K562 (cell line): ENCODE results near the gene STX7. TPM values are rescaled to one million over a fixed set of nuclear protein-coding genes. Genes with fewer than 3 reads are reported as not detected.

Experiments
- CCNT2 ChIP-seq: IDR thresholded peaks from 2 replicates; pipeline ENCODE4 v1.6.1; 2011; ENCODE audit warnings: borderline replicate concordance, low read depth, mild to moderate bottlenecking, moderate library complexity, mixed read lengths, low read length; ENCODE audit not compliant: insufficient read length; ENCODE audit errors: extremely low read depth
- CGGBP1 ChIP-seq: fragments of 250-450 bp; sonication (Bioruptor Pico); IDR thresholded peaks from 2 replicates; pipeline ENCODE4 v1.9.0; 2021; ENCODE audit warnings: mild to moderate bottlenecking
- CREM ChIP-seq: IDR thresholded peaks from 2 replicates; pipeline ENCODE4 v1.6.1; 2014; ENCODE audit warnings: antibody characterized with exemption, low read depth
- MEF2D ChIP-seq: conservative IDR thresholded peaks from 2 replicates; pipeline ENCODE4 v1.6.1; 2016; ENCODE audit warnings: low read depth, missing genetic modification characterization, missing compliant biosample characterization
- MXI1 ChIP-seq: IDR thresholded peaks from 2 replicates; pipeline ENCODE4 v1.6.1; 2011; ENCODE audit warnings: low read depth, mild to moderate bottlenecking, improper control_type of control experiment, low read length
- RB1 ChIP-seq: fragments of 450-650 bp; IDR thresholded peaks from 2 replicates; pipeline ENCODE4 v1.6.1; 2017; ENCODE audit warnings: low read depth, mild to moderate bottlenecking
- RBBP5 ChIP-seq: fragments of 200-600 bp; sonication (generic); IDR thresholded peaks from 2 replicates; pipeline ENCODE4 v1.6.1; 2012; ENCODE audit warnings: borderline replicate concordance, mild to moderate bottlenecking, low read length, control low read depth, inconsistent platforms; ENCODE audit not compliant: insufficient read depth, poor library complexity, severe bottlenecking
- TEAD1 ChIP-seq, 2 experiments: fragments of 450-650 bp in 1 of 2; sonication (generic) in 1 of 2; formaldehyde crosslinking; IDR thresholded peaks; 2 replicates each; pipeline versions ENCODE4 v1.4.0 to v1.8.0; 2020 to 2022; ENCODE audit warnings: mild to moderate bottlenecking in 2 of 2, missing genetic modification reagents in 1 of 2
- TEAD4 ChIP-seq, 2 experiments: sonication (generic) in 1 of 2; formaldehyde crosslinking in 1 of 2; IDR thresholded peaks; 2 replicates each; pipeline versions ENCODE4 v1.6.1 to v1.8.0; 2012 to 2022; ENCODE audit warnings: borderline replicate concordance in 1 of 2, inconsistent platforms in 1 of 2, low read length in 1 of 2, mild to moderate bottlenecking in 1 of 2, missing genetic modification reagents in 1 of 2
- TFAP4 ChIP-seq: sonication (generic); formaldehyde crosslinking; IDR thresholded peaks from 2 replicates; pipeline ENCODE4 v1.8.0; 2022; ENCODE audit warnings: missing genetic modification reagents, mild to moderate bottlenecking, moderate library complexity, borderline replicate concordance
- TOE1 ChIP-seq, 2 experiments: fragments of 450-650 bp in 1 of 2; sonication (generic) in 1 of 2; formaldehyde crosslinking in 1 of 2; IDR thresholded peaks; 2 replicates each; pipeline versions ENCODE4 v1.7.1 to v1.8.0; 2016 to 2022; ENCODE audit warnings: borderline replicate concordance in 2 of 2, mild to moderate bottlenecking in 2 of 2, antibody characterized with exemption in 1 of 2, inconsistent platforms in 1 of 2, low read depth in 1 of 2, missing genetic modification reagents in 1 of 2, moderate library complexity in 1 of 2
- ZFP1 ChIP-seq: fragments of 450-650 bp; formaldehyde crosslinking; IDR thresholded peaks from 2 replicates; pipeline ENCODE4 v1.4.0; 2020; ENCODE audit warnings: mild to moderate bottlenecking, mixed read lengths
- ZKSCAN8 ChIP-seq: fragments of 200-800 bp; sonication (Bioruptor generic); IDR thresholded peaks from 2 replicates; pipeline ENCODE4 v1.6.1; 2016; ENCODE audit warnings: missing genetic modification characterization, missing compliant biosample characterization
- ZNF23 ChIP-seq: fragments of 250-450 bp; sonication (Bioruptor Pico); IDR thresholded peaks from 2 replicates; pipeline ENCODE4 v1.4.0; 2020; ENCODE audit warnings: mild to moderate bottlenecking
- ZNF398 ChIP-seq: fragments of 250-450 bp; sonication (Bioruptor Pico); IDR thresholded peaks from 2 replicates; pipeline ENCODE4 v1.8.0; 2021; ENCODE audit warnings: moderate library complexity, mild to moderate bottlenecking, inconsistent platforms
- ZNF76 ChIP-seq: fragments of 250-450 bp; sonication (Bioruptor Pico); IDR thresholded peaks from 2 replicates; pipeline ENCODE4 v1.4.0; 2020; ENCODE audit warnings: mild to moderate bottlenecking, moderate library complexity, borderline replicate concordance
- polyA plus RNA-seq, 8 experiments: library from polyadenylated mRNA; depleted of rRNA in 4 of 8; stranded (reverse) in 5 of 8; unstranded in 3 of 8; fragments of >200 nt; fragmentation: Nextera tagmentation in 2 of 8; fragmentation: Illumina TruSeq in 1 of 8; extraction: Ambion mirVana in 2 of 8; extraction: Trizol in 1 of 8; gene quantifications; 2 replicates each; pipeline versions ENCODE4 v1.2.1 to v1.2.3, GENCODE V29; 2011 to 2014; ENCODE audit warnings: inconsistent platforms in 1 of 8, missing spikeins in 1 of 8
- total RNA-seq, 7 experiments: library from RNA; depleted of rRNA in 6 of 7; stranded (reverse); fragments of >200 nt in 6 of 7; fragmentation: Illumina TruSeq in 2 of 7; extraction: Trizol in 2 of 7; gene quantifications; 2 replicates each; pipeline versions ENCODE4 v1.2.1 to v1.2.3, GENCODE V29; 2011 to 2021; ENCODE audit warnings: low replicate concordance in 1 of 7
- TF ChIP-seq, protein P1 (sequence below): sonication (generic); formaldehyde crosslinking; IDR thresholded peaks from 2 replicates; pipeline ENCODE4 v1.9.0; 2022; ENCODE audit warnings: mild to moderate bottlenecking, missing genetic modification reagents

Gene STX7
- total and polyA plus RNA-seq, 9 of the 15 experiments (the other 6 are each of a cell fraction or from before 2014, with no cell fraction given): 13.0 to 34.4 (median 25.3) TPM

- no peak for TF ChIP-seq ZNF398 (CRISPR knock-in tag)
- TF ChIP-seq TEAD1 (CRISPR knock-in tag; IDR thresholded peaks at IDR 0.05): peak in 1 of 2 experiments; percentile 91; a peak in 2 of 4 replicates
- TF ChIP-seq RB1: 0 out of 2 replicates have a peak, but pooled peaks have one; percentile 58
- TF ChIP-seq, protein P1, sequence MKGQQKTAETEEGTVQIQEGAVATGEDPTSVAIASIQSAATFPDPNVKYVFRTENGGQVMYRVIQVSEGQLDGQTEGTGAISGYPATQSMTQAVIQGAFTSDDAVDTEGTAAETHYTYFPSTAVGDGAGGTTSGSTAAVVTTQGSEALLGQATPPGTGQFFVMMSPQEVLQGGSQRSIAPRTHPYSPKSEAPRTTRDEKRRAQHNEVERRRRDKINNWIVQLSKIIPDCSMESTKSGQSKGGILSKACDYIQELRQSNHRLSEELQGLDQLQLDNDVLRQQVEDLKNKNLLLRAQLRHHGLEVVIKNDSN (CRISPR knock-in tag): peak; percentile 65; the same call in 1 of the 2 replicates
- no peak for TF ChIP-seq MEF2D (tag)
- peak; percentile 98 for TF ChIP-seq TFAP4
- TF ChIP-seq CCNT2: peak; percentile 60
- no peak for TF ChIP-seq MXI1
- 0 out of 2 replicates have a peak, but pooled peaks have one; percentile 35 for TF ChIP-seq CREM
- no peak for TF ChIP-seq ZNF76 (CRISPR knock-in tag)
- peak; percentile 87 for TF ChIP-seq RBBP5
- no peak for TF ChIP-seq ZKSCAN8 (CRISPR knock-in tag)
- TF ChIP-seq ZFP1: no peak
- peak; percentile 29; the same call in 1 of the 2 replicates for TF ChIP-seq TEAD4 (IDR thresholded peaks at IDR 0.05; ENCODE audit: low read length)
- no peak for TF ChIP-seq TEAD4 (CRISPR knock-in tag; IDR thresholded peaks at IDR 0.05; ENCODE audit: borderline replicate concordance)
- no peak for TF ChIP-seq ZNF23 (CRISPR knock-in tag)
- no peak for TF ChIP-seq TOE1 (IDR thresholded peaks at IDR 0.05; ENCODE audit: borderline replicate concordance)
- no peak for TF ChIP-seq TOE1 (CRISPR knock-in tag; IDR thresholded peaks at IDR 0.05; ENCODE audit: borderline replicate concordance, low read depth)
- no peak for TF ChIP-seq CGGBP1
Measured at GRCh38 chr6:132512638-132513632, at the start of gene STX7 (continued).
